Suprapubic skin (tissue), 3 donors: Measurements from ENCODE around the gene GREB1L.

Source experiments
- CTCF ChIP-seq, 2 donors: fragments of 200-600 bp in 1 of 2; fragments of 450-650 bp in 1 of 2; sonication (generic) in 1 of 2; IDR thresholded peaks; one replicate each; pipeline ENCODE4 v1.5.1; 2016 to 2019; ENCODE audit warnings: antibody characterized with exemption in 2 of 2, mild to moderate bottlenecking in 1 of 2, moderate library complexity in 1 of 2
- POLR2A ChIP-seq, 2 donors: fragments of 450-650 bp; IDR thresholded peaks; one replicate each; pipeline ENCODE4 v1.6.1; 2017; ENCODE audit warnings: antibody characterized with exemption in 2 of 2, mild to moderate bottlenecking in 2 of 2, moderate library complexity in 2 of 2

- no peak for TF ChIP-seq POLR2A (IDR thresholded peaks at IDR 0.05)
- TF ChIP-seq CTCF (IDR thresholded peaks at IDR 0.05) = no peak
Measured at GRCh38 chr18:21496277-21496835, 254.3 kb downstream of the GREB1L start.
